ENCODE measurements around the gene LRP1B.

LRP1B gene

DNA sequence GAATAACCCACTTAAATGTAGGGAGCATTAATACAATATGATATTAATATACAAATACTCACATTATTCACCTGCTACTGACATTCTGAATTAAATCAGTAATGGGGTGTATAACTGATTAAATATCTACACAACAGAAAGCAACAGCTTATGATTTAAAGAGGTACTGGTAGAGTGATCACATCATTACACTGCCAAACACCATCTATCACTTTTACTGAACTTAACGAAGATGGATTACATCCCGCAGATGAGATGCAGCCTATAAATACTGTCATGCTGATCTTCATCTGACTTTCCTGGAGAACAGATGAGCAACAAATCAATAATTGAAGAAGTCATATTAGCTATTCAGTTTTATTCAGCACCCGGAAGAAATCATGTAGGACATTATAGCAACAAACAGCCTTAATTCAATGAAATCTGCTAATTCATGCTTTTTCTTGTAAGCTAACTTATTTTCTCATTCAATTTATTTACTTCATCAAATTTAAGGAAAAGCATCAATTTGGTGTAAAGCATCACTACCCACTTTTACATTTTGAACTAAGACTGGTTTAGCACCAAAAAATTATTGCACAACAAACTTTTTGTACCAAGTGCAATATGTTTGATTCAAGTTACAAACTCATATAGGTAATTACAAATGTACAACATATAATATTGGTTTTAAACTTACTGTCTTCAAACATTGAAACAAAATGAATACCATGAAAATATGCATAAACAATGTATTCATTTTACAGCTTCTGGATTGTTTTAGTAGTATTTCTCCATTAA lies 1509.0 kb downstream of the LRP1B start:
- no peak overlapping the region for H3K4me3 ChIP-seq (ENCODE audit: insufficient read depth, low read depth, low read length, poor library complexity, severe bottlenecking)
- H3K36me3 ChIP-seq (ENCODE audit: control insufficient read depth, insufficient read depth, low read length) = no peaks in the 10 kb centered on the region
- no peaks in the 10 kb centered on the region for H3K4me1 ChIP-seq (ENCODE audit: control insufficient read depth, insufficient read depth, low read length, poor library complexity, severe bottlenecking)
- H3K27ac ChIP-seq (ENCODE audit: insufficient read depth, low read length, poor library complexity, severe bottlenecking) = no peak overlapping the region
- H3K27me3 ChIP-seq (replicated peaks; ENCODE audit: control insufficient read depth, insufficient read depth, low read length, poor library complexity, severe bottlenecking) = no peaks in the 10 kb centered on the region
- DNase-seq = no peak
- H3K9me3 ChIP-seq (ENCODE audit: control insufficient read depth, low read length) = no peaks in the 10 kb centered on the region

DNA sequence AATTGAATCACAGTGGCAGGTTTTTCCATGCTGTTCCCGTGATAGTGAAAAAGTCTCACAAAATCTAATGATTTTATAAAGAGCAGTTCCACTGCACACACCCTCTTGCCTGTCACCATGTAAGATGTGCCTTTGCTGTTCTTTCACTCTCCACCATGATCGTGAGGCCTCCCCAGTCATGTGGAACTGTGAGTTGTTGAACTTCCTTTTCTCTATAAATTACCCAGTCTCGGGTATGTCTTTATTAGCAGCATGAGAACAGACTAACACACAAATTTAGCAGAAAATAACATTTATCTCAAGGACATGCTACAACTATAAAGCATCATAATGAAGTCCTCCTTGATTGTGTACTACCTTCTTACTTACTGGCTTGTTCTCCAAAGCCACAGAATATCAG lies 1526.0 kb downstream of the LRP1B start:
- no peaks in the 10 kb centered on the region for H3K4me1 ChIP-seq (ENCODE audit: control insufficient read depth, insufficient read depth, low read length, poor library complexity, severe bottlenecking)
- no peaks in the 10 kb centered on the region for H3K9me3 ChIP-seq (ENCODE audit: control insufficient read depth, low read length)
- no peak overlapping the region for H3K27ac ChIP-seq (ENCODE audit: insufficient read depth, low read length, poor library complexity, severe bottlenecking)
- DNase-seq = no peak
- no peak overlapping the region for H3K4me3 ChIP-seq (ENCODE audit: insufficient read depth, low read depth, low read length, poor library complexity, severe bottlenecking)
- H3K27me3 ChIP-seq (replicated peaks; ENCODE audit: control insufficient read depth, insufficient read depth, low read length, poor library complexity, severe bottlenecking) = no peaks in the 10 kb centered on the region
- H3K36me3 ChIP-seq (ENCODE audit: control insufficient read depth, insufficient read depth, low read length) = no peaks in the 10 kb centered on the region

DNA sequence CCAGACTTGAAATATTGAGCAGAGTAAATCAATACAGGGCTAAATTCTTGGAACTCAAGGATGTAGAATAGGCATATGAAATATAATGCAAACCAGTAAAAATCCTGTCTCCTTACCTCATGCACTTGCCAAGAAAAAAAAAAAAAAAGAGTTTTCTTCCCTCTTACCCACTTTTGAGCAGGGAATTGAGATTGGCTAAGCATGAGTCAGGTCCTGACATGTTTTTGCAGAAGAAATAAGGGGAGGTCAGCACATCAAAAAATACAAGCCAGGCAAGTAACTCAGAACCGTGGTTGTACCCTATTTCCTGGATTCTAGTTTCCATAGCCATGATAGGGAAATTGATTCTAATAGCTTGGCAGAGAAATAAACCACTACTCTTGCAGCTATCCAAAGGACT lies 1526.7 kb downstream of the LRP1B start:
- Histone ChIP-seq H3K27me3 (replicated peaks; ENCODE audit: control insufficient read depth, insufficient read depth, low read length, poor library complexity, severe bottlenecking) (no peaks in the 10 kb centered on the region), H3K4me3 (ENCODE audit: insufficient read depth, low read depth, low read length, poor library complexity, severe bottlenecking) (no peak overlapping the region), H3K36me3 (ENCODE audit: control insufficient read depth, insufficient read depth, low read length) (no peaks in the 10 kb centered on the region), H3K27ac (ENCODE audit: insufficient read depth, low read length, poor library complexity, severe bottlenecking) (no peak overlapping the region), H3K9me3 (ENCODE audit: control insufficient read depth, low read length) (no peaks in the 10 kb centered on the region), H3K4me1 (ENCODE audit: control insufficient read depth, insufficient read depth, low read length, poor library complexity, severe bottlenecking) (no peaks in the 10 kb centered on the region)
- no peak for DNase-seq

DNA sequence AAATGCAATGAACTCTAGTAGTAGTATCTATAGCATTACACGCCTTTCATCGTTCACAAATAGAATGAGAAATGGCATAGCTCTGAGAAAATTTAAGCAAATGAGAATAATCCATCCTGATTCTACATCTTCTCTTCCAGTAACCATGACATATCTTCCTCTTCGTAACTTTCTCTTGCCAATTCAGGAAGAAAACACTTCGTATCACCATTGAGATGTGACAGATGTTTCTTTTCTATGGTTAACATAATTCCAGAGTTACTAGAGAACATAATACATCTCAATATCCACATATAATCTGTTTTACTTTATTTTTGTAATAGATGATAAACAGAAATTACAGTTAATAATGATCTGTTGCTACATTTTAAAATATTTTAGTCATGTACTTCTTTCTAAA lies 1527.4 kb downstream of the LRP1B start:
- H3K4me3 ChIP-seq (ENCODE audit: insufficient read depth, low read depth, low read length, poor library complexity, severe bottlenecking) = no peak overlapping the region
- no peaks in the 10 kb centered on the region for H3K36me3 ChIP-seq (ENCODE audit: control insufficient read depth, insufficient read depth, low read length)
- no peaks in the 10 kb centered on the region for H3K9me3 ChIP-seq (ENCODE audit: control insufficient read depth, low read length)
- H3K27ac ChIP-seq (ENCODE audit: insufficient read depth, low read length, poor library complexity, severe bottlenecking) = no peak overlapping the region
- H3K27me3 ChIP-seq (replicated peaks; ENCODE audit: control insufficient read depth, insufficient read depth, low read length, poor library complexity, severe bottlenecking) = no peaks in the 10 kb centered on the region
- H3K4me1 ChIP-seq (ENCODE audit: control insufficient read depth, insufficient read depth, low read length, poor library complexity, severe bottlenecking) = no peaks in the 10 kb centered on the region
- DNase-seq = no peak

DNA sequence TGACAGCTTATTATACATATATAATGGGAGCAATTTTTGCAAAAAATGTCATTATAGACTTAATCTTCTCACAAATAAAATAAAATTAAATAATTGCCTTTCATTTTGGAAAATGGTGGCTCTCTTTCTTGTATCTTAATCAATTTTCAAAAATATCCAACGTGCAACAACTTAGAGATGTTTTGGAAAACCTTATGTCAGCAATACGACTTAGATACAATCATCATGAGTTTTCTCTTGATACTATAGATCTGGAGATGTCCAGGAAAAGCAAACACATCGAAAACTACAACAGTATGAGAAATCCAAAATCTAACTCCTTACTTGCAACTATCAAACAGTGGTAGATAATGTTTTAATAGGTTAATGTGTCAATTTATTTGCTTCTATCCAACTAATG lies 1529.0 kb downstream of the LRP1B start:
- DNase-seq = no peak
- Histone ChIP-seq H3K27me3 (replicated peaks; ENCODE audit: control insufficient read depth, insufficient read depth, low read length, poor library complexity, severe bottlenecking) (no peaks in the 10 kb centered on the region), H3K9me3 (ENCODE audit: control insufficient read depth, low read length) (no peaks in the 10 kb centered on the region)

DNA sequence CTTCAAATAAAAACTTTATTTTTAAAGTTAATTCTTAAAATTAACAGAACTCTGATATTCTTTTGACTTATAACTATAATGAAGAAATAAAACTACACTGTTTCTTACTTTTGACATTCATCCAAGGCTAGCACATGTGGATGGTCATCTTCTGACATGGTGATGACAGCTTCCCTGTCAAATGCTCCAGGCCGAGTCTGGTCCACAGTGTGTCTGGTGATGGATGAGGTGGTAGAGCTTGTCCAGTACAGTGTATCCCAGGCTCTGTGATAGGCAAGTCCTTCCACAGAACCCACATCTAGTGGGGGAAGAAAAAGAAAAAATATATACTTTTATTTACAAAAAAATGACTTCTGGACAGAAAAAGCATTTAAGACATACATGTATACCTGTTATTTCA lies 1529.5 kb downstream of the LRP1B start:
- no peak overlapping the region for H3K4me3 ChIP-seq (ENCODE audit: insufficient read depth, low read depth, low read length, poor library complexity, severe bottlenecking)
- H3K27me3 ChIP-seq (replicated peaks; ENCODE audit: control insufficient read depth, insufficient read depth, low read length, poor library complexity, severe bottlenecking) = no peaks in the 10 kb centered on the region
- H3K27ac ChIP-seq (ENCODE audit: insufficient read depth, low read length, poor library complexity, severe bottlenecking) = no peak overlapping the region
- no peak for DNase-seq
- H3K36me3 ChIP-seq (ENCODE audit: control insufficient read depth, insufficient read depth, low read length) = no peaks in the 10 kb centered on the region
- H3K4me1 ChIP-seq (ENCODE audit: control insufficient read depth, insufficient read depth, low read length, poor library complexity, severe bottlenecking) = no peaks in the 10 kb centered on the region
- no peaks in the 10 kb centered on the region for H3K9me3 ChIP-seq (ENCODE audit: control insufficient read depth, low read length)

More for the DNA sequence above, 1529.0 kb downstream of the LRP1B start:
- H3K27ac ChIP-seq (ENCODE audit: insufficient read depth, low read length, poor library complexity, severe bottlenecking) = no peak overlapping the region
- no peak overlapping the region for H3K4me3 ChIP-seq (ENCODE audit: insufficient read depth, low read depth, low read length, poor library complexity, severe bottlenecking)
- H3K36me3 ChIP-seq (ENCODE audit: control insufficient read depth, insufficient read depth, low read length) = no peaks in the 10 kb centered on the region
- no peaks in the 10 kb centered on the region for H3K4me1 ChIP-seq (ENCODE audit: control insufficient read depth, insufficient read depth, low read length, poor library complexity, severe bottlenecking)

DNA sequence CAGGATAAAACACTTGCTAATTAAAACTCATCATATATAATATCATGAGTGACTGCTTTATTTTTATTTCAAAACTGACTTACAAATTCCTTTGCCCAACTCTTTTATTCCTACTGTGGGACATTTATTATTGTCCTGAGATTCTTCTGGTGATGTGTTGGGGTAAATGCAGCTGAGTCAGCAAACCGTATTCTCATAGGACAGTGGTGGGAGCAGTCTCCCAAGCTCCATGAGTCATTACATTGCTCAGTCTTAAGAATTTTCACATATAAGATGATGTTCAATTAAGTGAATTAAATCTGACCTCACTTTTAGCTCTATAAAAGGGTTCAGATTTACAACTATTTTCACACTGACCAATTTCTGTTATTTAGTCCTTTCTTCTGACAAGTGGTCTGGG lies 1530.7 kb downstream of the LRP1B start:
- no peaks in the 10 kb centered on the region for H3K4me1 ChIP-seq (ENCODE audit: control insufficient read depth, insufficient read depth, low read length, poor library complexity, severe bottlenecking)
- H3K4me3 ChIP-seq (ENCODE audit: insufficient read depth, low read depth, low read length, poor library complexity, severe bottlenecking) = no peak overlapping the region
- H3K27me3 ChIP-seq (replicated peaks; ENCODE audit: control insufficient read depth, insufficient read depth, low read length, poor library complexity, severe bottlenecking) = no peaks in the 10 kb centered on the region
- H3K9me3 ChIP-seq (ENCODE audit: control insufficient read depth, low read length) = no peaks in the 10 kb centered on the region
- H3K36me3 ChIP-seq (ENCODE audit: control insufficient read depth, insufficient read depth, low read length) = no peaks in the 10 kb centered on the region
- H3K27ac ChIP-seq (ENCODE audit: insufficient read depth, low read length, poor library complexity, severe bottlenecking) = no peak overlapping the region
- DNase-seq = no peak

DNA sequence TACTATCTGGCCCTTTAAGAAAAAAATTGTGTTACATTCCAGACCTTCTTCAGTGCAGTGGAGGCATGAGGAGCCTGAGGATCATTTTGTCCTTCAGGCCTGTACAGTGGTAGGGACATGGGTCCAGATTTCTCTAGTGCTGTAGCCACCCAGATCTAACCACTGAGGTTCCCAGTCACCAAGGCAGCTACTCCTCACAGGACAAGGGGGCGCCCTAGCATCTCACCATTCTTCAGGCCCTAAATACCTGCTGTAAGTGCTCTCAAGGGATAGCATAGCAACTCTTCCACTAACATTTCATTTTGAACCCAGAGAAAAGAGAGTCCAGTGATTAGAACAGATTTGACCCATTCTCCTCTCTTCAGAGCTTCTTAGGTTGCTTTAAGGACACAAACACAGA lies 1533.0 kb downstream of the LRP1B start:
- Histone ChIP-seq H3K27me3 (replicated peaks; ENCODE audit: control insufficient read depth, insufficient read depth, low read length, poor library complexity, severe bottlenecking) (no peaks in the 10 kb centered on the region), H3K4me3 (ENCODE audit: insufficient read depth, low read depth, low read length, poor library complexity, severe bottlenecking) (no peak overlapping the region), H3K36me3 (ENCODE audit: control insufficient read depth, insufficient read depth, low read length) (no peaks in the 10 kb centered on the region), H3K4me1 (ENCODE audit: control insufficient read depth, insufficient read depth, low read length, poor library complexity, severe bottlenecking) (no peaks in the 10 kb centered on the region), H3K9me3 (ENCODE audit: control insufficient read depth, low read length) (no peaks in the 10 kb centered on the region), H3K27ac (ENCODE audit: insufficient read depth, low read length, poor library complexity, severe bottlenecking) (no peak overlapping the region)
- no peak for DNase-seq

DNA sequence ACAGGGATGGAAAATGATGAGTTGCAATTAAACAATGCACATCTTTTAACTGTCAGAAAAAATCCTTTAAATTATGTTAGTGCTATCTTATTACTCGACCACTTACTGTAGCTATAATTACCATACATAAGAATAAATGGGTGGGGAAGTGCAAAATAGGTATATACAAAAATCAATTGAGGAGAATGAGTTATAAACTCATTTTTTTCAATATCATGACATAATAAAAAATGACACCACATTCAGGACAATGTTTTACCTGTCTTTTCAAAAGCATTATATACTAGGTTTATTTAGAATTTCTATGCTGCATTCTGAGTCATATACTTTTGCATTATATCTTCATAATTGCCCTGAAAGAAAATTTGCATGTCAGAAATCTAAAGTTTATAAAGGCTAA lies 1533.6 kb downstream of the LRP1B start:
- H3K36me3 ChIP-seq (ENCODE audit: control insufficient read depth, insufficient read depth, low read length) = no peaks in the 10 kb centered on the region
- no peak overlapping the region for H3K4me3 ChIP-seq (ENCODE audit: insufficient read depth, low read depth, low read length, poor library complexity, severe bottlenecking)
- no peaks in the 10 kb centered on the region for H3K9me3 ChIP-seq (ENCODE audit: control insufficient read depth, low read length)
- no peaks in the 10 kb centered on the region for H3K4me1 ChIP-seq (ENCODE audit: control insufficient read depth, insufficient read depth, low read length, poor library complexity, severe bottlenecking)
- no peaks in the 10 kb centered on the region for H3K27me3 ChIP-seq (replicated peaks; ENCODE audit: control insufficient read depth, insufficient read depth, low read length, poor library complexity, severe bottlenecking)
- H3K27ac ChIP-seq (ENCODE audit: insufficient read depth, low read length, poor library complexity, severe bottlenecking) = no peak overlapping the region
- no peak for DNase-seq

DNA sequence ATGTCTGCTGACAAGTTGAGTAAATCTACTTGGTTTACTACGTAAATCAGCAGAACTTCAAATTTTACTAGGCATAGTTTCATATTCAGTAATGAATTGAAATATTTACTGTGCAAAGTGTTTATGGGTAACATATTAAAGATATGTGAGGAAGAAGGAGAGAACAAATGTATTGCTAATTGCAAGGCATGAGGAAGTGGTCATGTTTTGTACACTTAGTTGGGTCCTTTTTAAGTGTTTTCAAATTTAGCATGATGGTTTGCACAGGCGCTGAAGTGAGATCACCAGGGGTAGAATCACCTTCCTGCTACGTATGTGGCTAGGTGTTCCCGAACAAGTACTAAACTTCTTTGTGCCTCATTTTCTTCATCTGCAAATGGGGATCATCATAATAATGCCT lies 1534.4 kb downstream of the LRP1B start:
- Histone ChIP-seq H3K36me3 (ENCODE audit: control insufficient read depth, insufficient read depth, low read length) (no peaks in the 10 kb centered on the region), H3K4me1 (ENCODE audit: control insufficient read depth, insufficient read depth, low read length, poor library complexity, severe bottlenecking) (no peaks in the 10 kb centered on the region), H3K27ac (ENCODE audit: insufficient read depth, low read length, poor library complexity, severe bottlenecking) (no peak overlapping the region), H3K27me3 (replicated peaks; ENCODE audit: control insufficient read depth, insufficient read depth, low read length, poor library complexity, severe bottlenecking) (no peaks in the 10 kb centered on the region), H3K4me3 (ENCODE audit: insufficient read depth, low read depth, low read length, poor library complexity, severe bottlenecking) (no peak overlapping the region), H3K9me3 (ENCODE audit: control insufficient read depth, low read length) (no peaks in the 10 kb centered on the region)
- DNase-seq = no peak

All from effector memory CD4-positive, alpha-beta T cell (primary cell).